Glutamatergic neuron (in vitro differentiated cells): ENCODE measurements around the gene PFN1. TPM values are rescaled to one million over a fixed set of nuclear protein-coding genes. Genes with fewer than 3 reads are reported as not detected.

Experiments
- DNase-seq: peaks from one replicate; pipeline ENCODE4 v3.0.0; 2022
- H3K27ac Mint-ChIP-seq: one replicate; pipeline ENCODE4 v1.8.0; 2020; ENCODE audit warnings: mild to moderate bottlenecking, mixed read lengths, inconsistent platforms; ENCODE audit not compliant: unreplicated experiment
- H3K27me3 Mint-ChIP-seq: one replicate; pipeline ENCODE4 v1.8.0; 2020; ENCODE audit warnings: mild to moderate bottlenecking, moderate library complexity, mixed read lengths, inconsistent platforms; ENCODE audit not compliant: unreplicated experiment
- H3K36me3 Mint-ChIP-seq: one replicate; pipeline ENCODE4 v1.8.0; 2020; ENCODE audit warnings: mild to moderate bottlenecking, mixed read lengths, inconsistent platforms; ENCODE audit not compliant: unreplicated experiment
- H3K4me1 Mint-ChIP-seq: one replicate; pipeline ENCODE4 v1.8.0; 2020; ENCODE audit warnings: mild to moderate bottlenecking, low read depth, mixed read lengths, inconsistent platforms; ENCODE audit not compliant: unreplicated experiment
- H3K4me3 Mint-ChIP-seq: one replicate; pipeline ENCODE4 v1.8.0; 2020; ENCODE audit warnings: mild to moderate bottlenecking, mixed read lengths, inconsistent platforms; ENCODE audit not compliant: unreplicated experiment
- H3K9me3 Mint-ChIP-seq: one replicate; pipeline ENCODE4 v1.8.0; 2020; ENCODE audit warnings: mild to moderate bottlenecking, moderate library complexity, mixed read lengths, inconsistent platforms; ENCODE audit not compliant: unreplicated experiment
- total RNA-seq: library from RNA; stranded (reverse); fragmentation: NEBNext Ultra II Directional; extraction: Animal tissue kit (Norgen Biotek cat#: 25700); gene quantifications from one replicate; pipeline ENCODE4 v1.2.1, GENCODE V29; 2021; ENCODE audit not compliant: unreplicated experiment
- TF ChIP-seq, protein P1 (sequence below): fragments of 200-600 bp; sonication (generic); IDR thresholded peaks from one replicate; pipeline ENCODE4 v1.5.0; 2021; ENCODE audit not compliant: partially characterized antibody, unreplicated experiment

PFN1 gene
- total RNA-seq, 1 donor from 2014 or later: 356 TPM

- peaks cover 14% of the 10 kb centered on the region for H3K4me1 Mint-ChIP-seq
- H3K27me3 Mint-ChIP-seq: peaks cover 14% of the 10 kb centered on the region
Observed at GRCh38 chr17:4938688-4939545, 9.4 kb downstream of the PFN1 start.

DNA sequence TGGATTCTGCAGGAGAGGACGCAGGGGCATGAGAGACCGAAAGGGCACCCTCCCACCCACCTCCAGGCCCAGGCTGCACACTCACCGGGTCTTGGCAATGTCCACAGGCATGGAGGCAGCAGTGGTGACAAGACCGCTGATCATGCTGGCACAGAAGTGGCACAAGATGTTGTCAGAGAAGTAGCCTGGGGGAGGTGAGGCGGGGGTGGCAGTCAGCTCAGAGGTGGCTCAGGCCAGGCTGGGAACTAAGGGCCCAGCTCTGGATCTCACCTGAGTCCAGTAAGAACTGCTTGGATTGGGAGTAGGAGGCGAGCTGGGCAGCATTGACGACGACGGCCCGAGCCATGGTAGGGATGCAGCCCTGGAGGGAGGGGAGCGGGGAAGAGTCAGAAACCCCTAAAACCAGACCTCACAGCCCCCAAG, 10.2 kb downstream of the PFN1 start:
- H3K36me3 Mint-ChIP-seq: no peaks in the 10 kb centered on the region
- peak overlapping the region; percentile 97 for H3K4me3 Mint-ChIP-seq
- peaks cover 11% of the 10 kb centered on the region for H3K9me3 Mint-ChIP-seq
- no peak overlapping the region for H3K27ac Mint-ChIP-seq
- H3K27me3 Mint-ChIP-seq: peaks cover 16% of the 10 kb centered on the region
- TF ChIP-seq, protein P1, sequence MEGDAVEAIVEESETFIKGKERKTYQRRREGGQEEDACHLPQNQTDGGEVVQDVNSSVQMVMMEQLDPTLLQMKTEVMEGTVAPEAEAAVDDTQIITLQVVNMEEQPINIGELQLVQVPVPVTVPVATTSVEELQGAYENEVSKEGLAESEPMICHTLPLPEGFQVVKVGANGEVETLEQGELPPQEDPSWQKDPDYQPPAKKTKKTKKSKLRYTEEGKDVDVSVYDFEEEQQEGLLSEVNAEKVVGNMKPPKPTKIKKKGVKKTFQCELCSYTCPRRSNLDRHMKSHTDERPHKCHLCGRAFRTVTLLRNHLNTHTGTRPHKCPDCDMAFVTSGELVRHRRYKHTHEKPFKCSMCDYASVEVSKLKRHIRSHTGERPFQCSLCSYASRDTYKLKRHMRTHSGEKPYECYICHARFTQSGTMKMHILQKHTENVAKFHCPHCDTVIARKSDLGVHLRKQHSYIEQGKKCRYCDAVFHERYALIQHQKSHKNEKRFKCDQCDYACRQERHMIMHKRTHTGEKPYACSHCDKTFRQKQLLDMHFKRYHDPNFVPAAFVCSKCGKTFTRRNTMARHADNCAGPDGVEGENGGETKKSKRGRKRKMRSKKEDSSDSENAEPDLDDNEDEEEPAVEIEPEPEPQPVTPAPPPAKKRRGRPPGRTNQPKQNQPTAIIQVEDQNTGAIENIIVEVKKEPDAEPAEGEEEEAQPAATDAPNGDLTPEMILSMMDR: no peak
- H3K4me1 Mint-ChIP-seq: peaks cover 14% of the 10 kb centered on the region
- DNase-seq: no peak

More at GRCh38 chr17:4938688-4939545, 9.4 kb downstream of the PFN1 start:
- H3K36me3 Mint-ChIP-seq: no peaks in the 10 kb centered on the region
- TF ChIP-seq, protein P1: no peak
- H3K9me3 Mint-ChIP-seq: peaks cover 8% of the 10 kb centered on the region
- H3K4me3 Mint-ChIP-seq: peak overlapping the region; percentile 97
- peak overlapping the region; percentile 91 for H3K27ac Mint-ChIP-seq
- no peak for DNase-seq

GRCh38 chr17:4937553-4937952, 10.8 kb downstream of the PFN1 start:
- H3K36me3 Mint-ChIP-seq: no peaks in the 10 kb centered on the region
- H3K4me1 Mint-ChIP-seq: peaks cover 14% of the 10 kb centered on the region
- TF ChIP-seq, protein P1: no peak
- H3K27me3 Mint-ChIP-seq: peaks cover 16% of the 10 kb centered on the region
- peaks cover 11% of the 10 kb centered on the region for H3K9me3 Mint-ChIP-seq
- DNase-seq: no peak
- no peak overlapping the region for H3K27ac Mint-ChIP-seq
- no peak overlapping the region for H3K4me3 Mint-ChIP-seq

DNA sequence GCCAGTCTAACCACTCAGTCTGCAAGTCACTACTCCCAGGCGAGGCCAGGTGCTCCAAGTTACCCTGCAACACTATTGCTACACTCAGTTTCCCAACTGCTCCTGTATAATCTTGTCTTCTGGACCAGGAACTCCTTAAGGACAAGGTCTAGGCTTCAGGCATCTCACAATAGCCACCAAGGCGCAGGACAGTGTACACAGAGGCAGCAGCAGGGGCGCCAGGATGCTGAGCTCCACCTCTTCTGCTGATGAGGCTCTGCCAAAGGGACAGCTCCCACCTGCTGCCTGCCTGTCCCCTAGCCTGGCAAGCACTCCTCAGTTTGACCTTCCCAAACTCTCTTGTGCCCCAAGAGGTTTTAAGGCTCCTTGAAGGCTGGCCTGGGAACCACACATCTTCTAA, 11.9 kb downstream of the PFN1 start:
- no peak for DNase-seq
- Mint-ChIP-seq H3K4me1 (peaks cover 11% of the 10 kb centered on the region), H3K9me3 (peaks cover 11% of the 10 kb centered on the region), H3K27me3 (peaks cover 16% of the 10 kb centered on the region), H3K36me3 (peaks cover 1% of the 10 kb centered on the region), H3K4me3 (no peak overlapping the region), H3K27ac (no peak overlapping the region)
- TF ChIP-seq, protein P1: no peak

DNA sequence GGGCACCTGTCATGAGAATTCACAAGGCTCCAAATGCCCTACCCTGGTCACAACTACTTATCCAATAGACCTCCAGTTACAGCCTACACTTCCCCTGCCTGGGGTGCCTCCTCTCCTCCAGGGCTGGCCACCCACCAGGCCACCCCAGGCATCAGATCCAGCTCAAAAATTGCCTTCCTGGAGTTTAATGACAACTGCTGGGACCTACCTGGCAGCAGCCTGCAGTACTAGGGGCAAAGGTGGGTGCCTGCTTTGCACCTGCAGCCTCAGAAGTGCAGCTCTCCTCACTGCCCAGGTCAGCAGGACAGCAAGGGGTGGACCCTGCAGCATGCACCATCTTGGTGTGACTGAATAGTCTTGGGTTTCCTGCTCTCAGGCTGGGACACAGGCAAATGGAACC, 12.7 kb downstream of the PFN1 start:
- Mint-ChIP-seq H3K36me3 (peaks cover 4% of the 10 kb centered on the region), H3K9me3 (peaks cover 11% of the 10 kb centered on the region), H3K27me3 (peaks cover 15% of the 10 kb centered on the region), H3K4me3 (no peak overlapping the region), H3K27ac (no peak overlapping the region), H3K4me1 (peaks cover 7% of the 10 kb centered on the region)
- TF ChIP-seq, protein P1: no peak
- no peak for DNase-seq
